Fibroblast of lung (primary cell): ENCODE data around the gene PTF1A.

Source experiments
- EZH2 ChIP-seq: IDR thresholded peaks from 2 replicates; pipeline ENCODE4 v1.5.1; 2012; ENCODE audit warnings: low read length, control low read depth, mild to moderate bottlenecking; ENCODE audit errors: missing control alignments
- TF ChIP-seq, protein P1 (sequence below), 2 donors: IDR thresholded peaks in 1 of 2; conservative IDR thresholded peaks in 1 of 2; 1 replicate in 1 of 2; 2 replicates in 1 of 2; pipeline ENCODE4 v1.5.1; 2011 to 2012; ENCODE audit warnings: low read length in 2 of 2, control low read depth in 1 of 2, inconsistent platforms in 1 of 2, low read depth in 1 of 2, mild to moderate bottlenecking in 1 of 2

DNA sequence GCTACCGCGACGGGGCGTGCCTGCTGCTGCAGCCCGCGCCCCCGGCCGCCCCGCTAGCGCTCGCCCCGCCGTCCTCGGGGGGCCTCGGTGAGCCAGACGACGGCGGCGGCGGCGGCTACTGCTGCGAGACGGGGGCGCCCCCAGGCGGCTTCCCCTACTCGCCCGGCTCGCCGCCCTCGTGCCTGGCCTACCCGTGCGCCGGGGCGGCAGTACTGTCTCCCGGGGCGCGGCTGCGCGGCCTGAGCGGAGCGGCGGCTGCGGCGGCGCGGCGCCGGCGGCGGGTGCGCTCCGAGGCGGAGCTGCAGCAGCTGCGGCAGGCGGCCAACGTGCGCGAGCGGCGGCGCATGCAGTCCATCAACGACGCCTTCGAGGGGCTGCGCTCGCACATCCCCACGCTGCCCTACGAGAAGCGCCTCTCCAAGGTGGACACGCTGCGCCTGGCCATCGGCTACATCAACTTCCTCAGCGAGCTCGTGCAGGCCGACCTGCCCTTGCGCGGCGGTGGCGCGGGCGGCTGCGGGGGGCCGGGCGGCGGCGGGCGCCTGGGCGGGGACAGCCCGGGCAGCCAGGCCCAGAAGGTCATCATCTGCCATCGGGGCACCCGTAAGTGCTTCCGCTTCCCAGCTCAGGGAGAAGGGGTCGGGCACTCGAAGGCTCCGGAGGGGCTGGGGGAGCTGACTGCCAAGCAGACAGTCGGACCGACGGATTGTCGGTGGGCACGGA is 761 bp downstream of the PTF1A start:
- TF ChIP-seq, protein P1, sequence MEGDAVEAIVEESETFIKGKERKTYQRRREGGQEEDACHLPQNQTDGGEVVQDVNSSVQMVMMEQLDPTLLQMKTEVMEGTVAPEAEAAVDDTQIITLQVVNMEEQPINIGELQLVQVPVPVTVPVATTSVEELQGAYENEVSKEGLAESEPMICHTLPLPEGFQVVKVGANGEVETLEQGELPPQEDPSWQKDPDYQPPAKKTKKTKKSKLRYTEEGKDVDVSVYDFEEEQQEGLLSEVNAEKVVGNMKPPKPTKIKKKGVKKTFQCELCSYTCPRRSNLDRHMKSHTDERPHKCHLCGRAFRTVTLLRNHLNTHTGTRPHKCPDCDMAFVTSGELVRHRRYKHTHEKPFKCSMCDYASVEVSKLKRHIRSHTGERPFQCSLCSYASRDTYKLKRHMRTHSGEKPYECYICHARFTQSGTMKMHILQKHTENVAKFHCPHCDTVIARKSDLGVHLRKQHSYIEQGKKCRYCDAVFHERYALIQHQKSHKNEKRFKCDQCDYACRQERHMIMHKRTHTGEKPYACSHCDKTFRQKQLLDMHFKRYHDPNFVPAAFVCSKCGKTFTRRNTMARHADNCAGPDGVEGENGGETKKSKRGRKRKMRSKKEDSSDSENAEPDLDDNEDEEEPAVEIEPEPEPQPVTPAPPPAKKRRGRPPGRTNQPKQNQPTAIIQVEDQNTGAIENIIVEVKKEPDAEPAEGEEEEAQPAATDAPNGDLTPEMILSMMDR (conservative IDR thresholded peaks at IDR 0.05 in 1 of 2, IDR thresholded peaks at IDR 0.05 in 1 of 2; ENCODE audit: low read depth in 1 of 2, low read length in 2 of 2), result no peak
- no peak for TF ChIP-seq EZH2
